GM12878 (cell line): ENCODE results near the gene LAS1L.

ENCODE experiments used
- CTCF ChIP-seq, 3 experiments: IDR thresholded peaks in 2 of 3; conservative IDR thresholded peaks in 1 of 3; 2 replicates each; pipeline ENCODE4 v1.5.1; 2011; ENCODE audit warnings: low read depth in 3 of 3, low read length in 3 of 3, mild to moderate bottlenecking in 3 of 3, control low read depth in 2 of 3, moderate library complexity in 2 of 3, inconsistent platforms in 1 of 3, mixed read lengths in 1 of 3; ENCODE audit not compliant: control insufficient read depth in 2 of 3, insufficient read depth in 1 of 3; ENCODE audit errors: extremely low read depth in 1 of 3
- EP300 ChIP-seq, 2 experiments: fragments of 150-350 bp in 1 of 2; IDR thresholded peaks; 2 replicates each; pipeline ENCODE4 v1.6.1; 2011 to 2012; ENCODE audit warnings: low read depth in 2 of 2, low read length in 2 of 2, borderline replicate concordance in 1 of 2, improper control_type of control experiment in 1 of 2, inconsistent platforms in 1 of 2; ENCODE audit not compliant: control insufficient read depth in 1 of 2

- TF ChIP-seq CTCF (IDR thresholded peaks at IDR 0.05 in 2 of 3, conservative IDR thresholded peaks at IDR 0.05 in 1 of 3; ENCODE audit: control insufficient read depth in 2 of 3, extremely low read depth in 1 of 3, insufficient read depth in 1 of 3, low read depth in 3 of 3, low read length in 3 of 3) (no peak), EP300 (IDR thresholded peaks at IDR 0.05; ENCODE audit: borderline replicate concordance in 1 of 2, control insufficient read depth in 1 of 2, low read depth in 2 of 2, low read length in 2 of 2) (no peak)
These were observed 43.0 kb downstream of the LAS1L start for GRCh38 chrX:65491620-65492019.
